HCT116 (cell line): ENCODE results near the gene PPM1J. TPM values are rescaled to one million over a fixed set of nuclear protein-coding genes. Genes with fewer than 3 reads are reported as not detected.

ENCODE experiments used
- ATAC-seq: fragments of 200-7000 bp; cut with Tn5 transposase; 2 replicates; pipeline ENCODE4 v1.9.1; 2020; ENCODE audit warnings: mild to moderate bottlenecking, moderate library complexity
- BruUV-seq: library from RNA; stranded (reverse); fragments of 400-500 nt; replicated peaks from 2 replicates; lab custom pipeline; 2021; lab: Mats Ljungman, UMichigan
- CTCF ChIA-PET: fragments of 300-600 bp; sonication (Branson Sonifier 250); formaldehyde crosslinking; loops from one replicate; lab custom pipeline; 2021; ENCODE audit warnings: antibody characterized with exemption; lab: Charles Lee
- POLR2A ChIA-PET: fragments of 300-600, 350-600 bp; sonication (Branson Sonifier 250); formaldehyde crosslinking; loops from one replicate; lab custom pipeline; 2021; ENCODE audit warnings: antibody characterized with exemption; lab: Charles Lee
- RAD21 ChIA-PET, 2 experiments: fragments of 300-600 bp; sonication (Branson Sonifier 250); formaldehyde crosslinking; loops; one replicate each; lab custom pipeline; 2023; ENCODE audit warnings: low total read pairs in 2 of 2; ENCODE audit not compliant: uncharacterized antibody in 2 of 2, unreplicated experiment in 2 of 2, low non-redundant PET in 1 of 2; lab: Charles Lee
- DNase-seq: peaks from one replicate; pipeline ENCODE4 v3.0.0-alpha.2; 2010; ENCODE audit warnings: low read depth, low spot score
- H2AFZ ChIP-seq: fragments of 200-600 bp; shearing (Covaris generic), sonication (generic); 2 replicates; pipeline ENCODE4 v1.6.1; 2017; ENCODE audit warnings: low read depth, mixed run types, mixed read lengths, antibody characterized with exemption, low read length; ENCODE audit not compliant: poor library complexity, severe bottlenecking
- H3K27ac ChIP-seq: 2 replicates; pipeline ENCODE4 v1.5.1; 2012; ENCODE audit warnings: low read depth, low read length
- H3K27me3 ChIP-seq: fragments of 200-600 bp; sonication (generic); 2 replicates; pipeline ENCODE4 v1.6.1; 2016; ENCODE audit warnings: mixed run types, low read length, mixed read lengths; ENCODE audit not compliant: insufficient read depth
- H3K36me3 ChIP-seq, 2 experiments: fragments of 200-500 bp in 1 of 2; fragments of 200-600 bp in 1 of 2; sonication (Bioruptor generic) in 1 of 2; sonication (generic) in 1 of 2; 2 replicates each; pipeline versions ENCODE4 v1.5.1 to v1.6.1; 2014 to 2016; ENCODE audit warnings: low read length in 2 of 2, inconsistent platforms in 1 of 2, mixed read lengths in 1 of 2, mixed run types in 1 of 2; ENCODE audit not compliant: insufficient read depth in 2 of 2, control insufficient read depth in 1 of 2
- H3K4me1 ChIP-seq, 2 experiments: fragments of 200-600 bp in 1 of 2; sonication (generic) in 1 of 2; 2 replicates each; pipeline versions ENCODE4 v1.5.1 to v1.6.1; 2012 to 2017; ENCODE audit warnings: low read length in 2 of 2, inconsistent platforms in 1 of 2, mild to moderate bottlenecking in 1 of 2, mixed read lengths in 1 of 2, mixed run types in 1 of 2, moderate library complexity in 1 of 2; ENCODE audit not compliant: insufficient read depth in 2 of 2, control insufficient read depth in 1 of 2
- H3K4me2 ChIP-seq: fragments of 200-600 bp; sonication (generic); 2 replicates; pipeline ENCODE4 v1.6.1; 2017; ENCODE audit warnings: mixed run types, low read length, mixed read lengths
- H3K4me3 ChIP-seq, 2 experiments: fragments of 200-600 bp in 1 of 2; sonication (generic) in 1 of 2; replicated peaks in 1 of 2; 2 replicates each; pipeline ENCODE4 v1.5.1; 2011 to 2016; ENCODE audit warnings: low read length in 2 of 2, control low read depth in 1 of 2, low read depth in 1 of 2, mild to moderate bottlenecking in 1 of 2, mixed read lengths in 1 of 2, mixed run types in 1 of 2
- H3K79me2 ChIP-seq: fragments of 200-600 bp; sonication (generic); 2 replicates; pipeline ENCODE4 v1.6.1; 2017; ENCODE audit warnings: mild to moderate bottlenecking, mixed run types, low read length, moderate library complexity, mixed read lengths; ENCODE audit not compliant: insufficient read depth
- H3K9ac ChIP-seq: fragments of 200-600 bp; sonication (generic); 2 replicates; pipeline ENCODE4 v1.6.1; 2016; ENCODE audit warnings: low read length, mixed read lengths
- H3K9me2 ChIP-seq: fragments of 200-600 bp; sonication (generic), shearing (Covaris generic); 2 replicates; pipeline ENCODE4 v1.6.1; 2017; ENCODE audit warnings: mixed run types, mild to moderate bottlenecking, moderate library complexity; ENCODE audit not compliant: insufficient read depth
- H3K9me3 ChIP-seq, 2 experiments: fragments of 200-500 bp in 1 of 2; fragments of 200-600 bp in 1 of 2; sonication (Bioruptor generic) in 1 of 2; sonication (generic) in 1 of 2; 2 replicates each; pipeline ENCODE4 v1.6.1; 2014 to 2017; ENCODE audit warnings: low read length in 2 of 2, mixed read lengths in 2 of 2, inconsistent platforms in 1 of 2, low read depth in 1 of 2, mild to moderate bottlenecking in 1 of 2, mixed run types in 1 of 2, moderate library complexity in 1 of 2; ENCODE audit not compliant: control insufficient read depth in 1 of 2, insufficient read depth in 1 of 2
- H4K20me1 ChIP-seq: fragments of 200-600 bp; sonication (generic), shearing (Covaris generic); 2 replicates; pipeline ENCODE4 v1.6.1; 2017; ENCODE audit warnings: mixed run types, mild to moderate bottlenecking, moderate library complexity; ENCODE audit not compliant: insufficient read depth
- ATF3 ChIP-seq: IDR thresholded peaks from 2 replicates; pipeline ENCODE4 v1.6.1; 2012
- CBX3 ChIP-seq: IDR thresholded peaks from 2 replicates; pipeline ENCODE4 v1.6.1; 2012; ENCODE audit warnings: low read depth
- CEBPB ChIP-seq: IDR thresholded peaks from 2 replicates; pipeline ENCODE4 v1.6.1; 2012; ENCODE audit warnings: low read depth
- CTCF ChIP-seq, 3 experiments: fragments of 200-600 bp in 1 of 3; sonication (generic) in 1 of 3; IDR thresholded peaks in 2 of 3; conservative IDR thresholded peaks in 1 of 3; 2 replicates each; pipeline ENCODE4 v1.5.1; 2012 to 2017; ENCODE audit warnings: low read depth in 2 of 3, low read length in 2 of 3, antibody characterized with exemption in 1 of 3, borderline replicate concordance in 1 of 3, control low read depth in 1 of 3, mild to moderate bottlenecking in 1 of 3, mixed read lengths in 1 of 3, mixed run types in 1 of 3, moderate library complexity in 1 of 3; ENCODE audit not compliant: insufficient read depth in 1 of 3
- EZH2 ChIP-seq: fragments of 200-600 bp; sonication (generic); IDR thresholded peaks from 2 replicates; pipeline ENCODE4 v1.6.1; 2017; ENCODE audit warnings: antibody characterized with exemption, mixed run types
- EZH2phosphoT487 ChIP-seq: fragments of 200-600 bp; IDR thresholded peaks from 2 replicates; pipeline ENCODE4 v1.6.1; 2018; ENCODE audit warnings: antibody characterized with exemption, borderline replicate concordance
- SIN3A ChIP-seq: IDR thresholded peaks from 2 replicates; pipeline ENCODE4 v1.6.1; 2012; ENCODE audit warnings: low read depth
- SP1 ChIP-seq: IDR thresholded peaks from 2 replicates; pipeline ENCODE4 v1.6.1; 2012; ENCODE audit warnings: low read depth
- ZBTB33 ChIP-seq: IDR thresholded peaks from 2 replicates; pipeline ENCODE4 v1.6.1; 2011; ENCODE audit warnings: mild to moderate bottlenecking, low read length, moderate library complexity; ENCODE audit not compliant: insufficient replicate concordance; ENCODE audit errors: extremely low read depth
- ZFX ChIP-seq: fragments of 450-650 bp; IDR thresholded peaks from 2 replicates; pipeline ENCODE4 v1.6.1; 2017
- ZNF274 ChIP-seq: fragments of 200-500 bp; sonication (Bioruptor generic); IDR thresholded peaks from 2 replicates; pipeline ENCODE4 v1.6.1; 2014; ENCODE audit warnings: mild to moderate bottlenecking, low read depth, low read length, inconsistent platforms
- intact Hi-C: fragments of 100-400 bp; cut with micrococcal nuclease; formaldehyde crosslinking; loops from 2 replicates; pipeline ENCODE4 v1.10.0; 2022
- total RNA-seq: library from RNA; stranded (reverse); gene quantifications from one replicate; pipeline ENCODE4 v1.2.1, GENCODE V29; 2021; ENCODE audit not compliant: unreplicated experiment

The PPM1J gene
- total RNA-seq, 1 experiment from 2014 or later = 7.5 TPM

GRCh38 chr1:112713466-112714312, 1.4 kb downstream of the PPM1J start:
- H3K36me3 ChIP-seq = no peaks in the 10 kb centered on the region
- ATAC-seq = no peak
- H3K79me2 ChIP-seq = no peaks in the 10 kb centered on the region
- BruUV-seq = no TSS peak
- no peak for DNase-seq
- H2AFZ ChIP-seq = no peak overlapping the region
- peak overlapping the region; percentile 58 to 75 for H3K4me3 ChIP-seq
- intact Hi-C loops = no loop called here
- H3K9me2 ChIP-seq = no peaks in the 10 kb centered on the region
- CTCF ChIA-PET = interaction anchor here (3.1 to 4.3 kb wide), 2 partner anchors 91 to 322 kb away, joined by 22 to 114 read pairs; no protein-coding TSS in a partner anchor
- RAD21 ChIA-PET = interaction anchor here in 1 of 2 experiments (1.2 kb wide), 1 partner anchor 322 kb away, joined by 3 read pairs; no protein-coding TSS in a partner anchor
- H3K27me3 ChIP-seq = no peaks in the 10 kb centered on the region
- H3K27ac ChIP-seq = no peak overlapping the region; the same call in 1 of the 2 replicates
- H3K9me3 ChIP-seq = no peaks in the 10 kb centered on the region
- peak overlapping the region; percentile 72 for H3K9ac ChIP-seq
- peak overlapping the region; percentile 99 for H3K4me2 ChIP-seq
- H3K4me1 ChIP-seq = peaks cover 18 to 33% of the 10 kb centered on the region in 2 experiments
- no peaks in the 10 kb centered on the region for H4K20me1 ChIP-seq
- POLR2A ChIA-PET = interaction anchor here (2.1 kb wide), 1 partner anchor 9 kb away, joined by 6 read pairs; no protein-coding TSS in a partner anchor
- TF ChIP-seq ZFX (no peak), CEBPB (no peak), EZH2phosphoT487 (no peak), ATF3 (no peak), CBX3 (no peak), EZH2 (no peak), SIN3A (no peak), SP1 (no peak), ZBTB33 (no peak), ZNF274 (no peak), CTCF (IDR thresholded peaks at IDR 0.05 in 2 of 3, conservative IDR thresholded peaks at IDR 0.05 in 1 of 3; ENCODE audit: borderline replicate concordance in 1 of 3, insufficient read depth in 1 of 3, low read depth in 2 of 3, low read length in 2 of 3) (no peak)
